ENCODE measurements around the gene REV3L. TPM values are rescaled to one million over a fixed set of nuclear protein-coding genes. Genes with fewer than 3 reads are reported as not detected.
A peak's percentile ranks its signal among the peaks of the same experiment; 100 is the strongest.

Gene REV3L
- total and polyA plus RNA-seq, 2 donors (not counting 3 experiments of a cell fraction or from before 2014, with no cell fraction given): 6.0 to 22.7 TPM

DNA sequence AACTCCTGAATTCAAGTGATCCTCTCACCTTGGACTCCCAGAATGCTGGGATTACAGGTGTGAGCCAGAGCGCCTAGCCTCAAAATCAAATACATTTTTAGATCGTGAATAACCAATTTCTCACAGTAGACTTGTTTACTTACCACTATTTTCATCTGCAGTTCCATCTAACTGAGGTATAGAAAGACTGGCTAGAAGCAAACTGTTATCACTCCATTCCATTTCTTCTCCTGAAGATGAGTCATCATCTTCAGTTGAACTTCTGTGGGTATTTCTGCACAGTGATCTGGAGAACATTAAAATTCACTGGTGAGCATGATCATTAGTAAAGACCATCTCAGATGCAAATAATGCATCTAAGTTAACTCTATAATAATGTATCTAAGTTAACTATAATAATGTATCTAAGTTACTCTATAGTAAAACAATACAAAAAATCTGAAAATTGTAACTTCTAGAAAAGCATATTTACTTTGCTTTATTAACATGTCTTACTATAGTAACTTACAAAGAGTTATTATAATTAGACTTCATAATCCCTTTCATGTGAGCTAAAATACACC, 105.4 kb downstream of the REV3L start:
- Histone ChIP-seq H3K79me2 (ENCODE audit: control insufficient read depth, insufficient read depth, low read length) (no peaks in the 10 kb centered on the region), H3K4me3 (replicated peaks in 1 of 3; ENCODE audit: insufficient read depth in 1 of 3, low read depth in 1 of 3, low read length in 3 of 3) (no peak overlapping the region), H3K4me1 (ENCODE audit: control insufficient read depth, extremely low read depth, insufficient read depth, low read length) (no peaks in the 10 kb centered on the region), H3K9ac (replicated peaks; ENCODE audit: extremely low read depth, insufficient read depth, low read length) (no peak overlapping the region), H3K9me3 (replicated peaks; ENCODE audit: control insufficient read depth, insufficient read depth, low read length) (no peaks in the 10 kb centered on the region), H3K9me1 (replicated peaks; ENCODE audit: control insufficient read depth, extremely low read depth, insufficient read depth, low read length) (no peaks in the 10 kb centered on the region), H2AFZ (ENCODE audit: low read depth, low read length) (no peak overlapping the region), H3K27ac (ENCODE audit: insufficient read depth, low read depth, low read length) (no peak overlapping the region), H3K36me3 (ENCODE audit: control insufficient read depth in 2 of 2, extremely low read depth in 1 of 2, insufficient read depth in 2 of 2, low read length in 2 of 2) (peaks cover 5 to 7% of the 10 kb centered on the region in 2 experiments), H3K4me2 (ENCODE audit: insufficient read depth, low read length) (no peak overlapping the region), H3K27me3 (ENCODE audit: control insufficient read depth in 2 of 2, insufficient read depth in 2 of 2, low read length in 2 of 2) (no peaks in the 10 kb centered on the region), H4K20me1 (replicated peaks; ENCODE audit: control insufficient read depth, extremely low read depth, insufficient read depth, low read length) (no peaks in the 10 kb centered on the region)
- no TSS peak for BruUV-seq (replicated peaks)
- CTCF ChIA-PET: no interaction called here
- FAIRE-seq (no peak), DNase-seq (ENCODE audit: low read depth, low spot score) (no peak)
- POLR2A ChIA-PET: no interaction called here
- TF ChIP-seq CTCF (IDR thresholded peaks at IDR 0.05; ENCODE audit: extremely low read depth in 1 of 2, insufficient read depth in 1 of 2, low read depth in 1 of 2, low read length in 2 of 2) (no peak), MAX (IDR thresholded peaks at IDR 0.05; ENCODE audit: insufficient read depth, insufficient read length) (no peak), EZH2 (IDR thresholded peaks at IDR 0.05; ENCODE audit: borderline replicate concordance, low read depth, low read length, severe bottlenecking) (no peak), FOS (IDR thresholded peaks at IDR 0.05; ENCODE audit: borderline replicate concordance, insufficient read depth, low read length) (peak; percentile 37), POLR2AphosphoS5 (IDR thresholded peaks at IDR 0.05; ENCODE audit: insufficient read depth, low read depth, low read length) (no peak), JUN (IDR thresholded peaks at IDR 0.05; ENCODE audit: borderline replicate concordance, insufficient read depth, insufficient read length, low read depth) (peak; percentile 31), GATA2 (IDR thresholded peaks at IDR 0.05; ENCODE audit: insufficient read depth, insufficient read length, low read depth, low read length) (no peak), POLR2A (IDR thresholded peaks at IDR 0.05; ENCODE audit: low read depth, low read length) (no peak), MYC (IDR thresholded peaks at IDR 0.05; ENCODE audit: low read depth, low read length) (no peak)
- dilution Hi-C loops (cut with MboI; ENCODE audit: extremely low pct_ligation_motif_present, low sequenced_read_pairs): no loop called here
- intact Hi-C loops (cut with micrococcal nuclease): no loop called here

Data from endothelial cell of umbilical vein (primary cell).